NCI-H774 (cell line): ENCODE data around the gene CDKN1A.
"Not testable (repeated sequence)": the region's sequence is repeated elsewhere in the genome, so short reads cannot be mapped to it uniquely, and the experiment has no call there.

Experiments
- DNase-seq: peaks from one replicate; lab custom pipeline; 2025; lab: John Stamatoyannopoulos, UW

The CDKN1A gene

GRCh38 chr6:36698196-36698595, 19.7 kb downstream of the CDKN1A start:
- no peak for DNase-seq

GRCh38 chr6:36698871-36699271, 20.4 kb downstream of the CDKN1A start:
- DNase-seq, result no peak

DNA sequence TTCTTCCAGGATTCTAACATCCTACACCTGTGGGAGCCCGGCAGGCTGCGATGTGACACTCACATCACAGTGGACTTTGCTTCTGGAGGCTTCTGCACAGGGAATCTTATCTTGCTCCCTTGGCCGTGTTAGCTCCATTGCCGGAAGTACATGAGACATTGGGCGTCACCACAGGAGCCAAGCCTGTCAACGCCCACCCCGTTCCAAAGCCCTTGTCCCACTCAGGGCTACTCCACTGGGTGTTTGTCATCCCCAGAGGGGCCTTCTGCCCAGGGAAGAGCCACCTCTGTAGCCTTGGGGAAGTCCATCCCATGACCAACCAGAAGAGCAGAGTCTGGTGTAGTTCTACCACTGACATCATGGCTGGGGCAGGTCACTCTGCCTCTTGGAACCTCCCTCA, 20.8 kb downstream of the CDKN1A start:
- no peak for DNase-seq

- DNase-seq, result no peak
Measured at GRCh38 chr6:36700071-36700812, 21.7 kb downstream of the CDKN1A start.

DNA sequence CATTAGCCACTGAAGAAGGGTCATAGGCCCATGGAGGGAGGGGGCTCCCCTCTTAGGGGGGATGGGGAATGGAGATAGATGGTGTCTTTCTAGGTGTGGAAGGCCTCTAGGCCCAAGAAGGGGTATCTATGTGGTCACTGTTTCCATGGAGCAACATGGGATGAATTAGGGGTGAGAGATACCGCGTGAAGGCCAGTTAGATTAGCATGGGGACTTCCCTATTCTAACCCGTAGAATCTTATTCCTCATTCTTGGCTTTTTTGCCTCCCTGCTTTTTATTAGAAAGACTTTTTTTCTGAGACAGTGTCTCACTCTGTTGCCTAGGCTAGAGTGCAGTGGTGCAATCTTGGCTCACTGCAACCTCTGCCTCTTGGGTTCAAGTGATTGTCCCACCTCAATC, 22.3 kb downstream of the CDKN1A start:
- no peak for DNase-seq

- DNase-seq, result no peak
Measured at GRCh38 chr6:36701401-36701991, 23.0 kb downstream of the CDKN1A start.

GRCh38 chr6:36702656-36703055, 24.1 kb downstream of the CDKN1A start:
- DNase-seq, result no peak

DNA sequence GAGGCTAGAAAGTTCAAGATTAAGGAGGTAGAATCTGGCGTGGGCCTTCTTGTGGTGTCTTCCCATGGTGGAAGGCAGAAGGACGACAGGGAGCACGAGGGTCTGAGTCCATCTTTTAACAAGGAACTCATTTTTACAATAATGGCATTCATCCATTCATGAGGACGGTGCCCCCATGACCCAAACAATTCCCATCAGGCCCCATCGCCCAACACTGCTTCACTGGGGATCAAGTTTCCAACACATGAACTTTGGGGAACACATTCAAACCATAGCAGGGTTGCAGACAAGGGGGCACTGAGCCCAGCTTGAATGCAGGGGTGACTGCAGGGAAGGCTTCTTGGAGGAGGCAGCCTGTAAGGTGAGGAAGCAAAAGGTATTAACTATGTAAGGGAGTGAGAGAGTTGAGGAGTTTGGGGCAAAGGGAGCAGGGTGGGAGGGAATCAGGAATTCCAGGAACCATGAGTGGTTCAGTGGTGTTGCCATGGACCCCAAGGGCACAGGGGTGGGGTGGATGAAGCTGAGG, 24.6 kb downstream of the CDKN1A start:
- no peak for DNase-seq

DNA sequence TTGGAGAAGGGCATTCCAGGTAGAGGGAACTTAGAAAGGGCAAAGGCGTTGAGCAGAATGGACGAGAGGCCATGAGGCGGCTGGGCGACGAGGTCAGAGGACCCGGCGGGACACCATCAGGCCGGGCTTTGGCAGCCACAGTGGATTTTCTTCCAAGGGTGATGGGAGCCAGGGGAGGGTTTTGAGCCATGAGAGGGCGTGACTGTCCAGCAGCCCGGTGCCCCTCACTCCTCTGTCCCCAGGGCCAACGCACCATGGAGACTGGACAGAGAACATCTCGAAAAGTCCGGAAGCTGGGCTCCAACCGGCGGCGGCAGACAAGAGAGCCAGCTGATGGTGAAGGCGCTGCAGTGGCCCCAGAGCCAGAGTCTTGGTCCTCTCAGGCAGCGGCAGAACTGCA, 25.5 kb downstream of the CDKN1A start:
- no peak for DNase-seq

GRCh38 chr6:36704961-36705577, 26.6 kb downstream of the CDKN1A start:
- not testable (repeated sequence) for DNase-seq

- no peak for DNase-seq
Measured at GRCh38 chr6:36706339-36706738, 27.8 kb downstream of the CDKN1A start.

GRCh38 chr6:36712816-36713215, 34.3 kb downstream of the CDKN1A start:
- DNase-seq, result no peak

DNA sequence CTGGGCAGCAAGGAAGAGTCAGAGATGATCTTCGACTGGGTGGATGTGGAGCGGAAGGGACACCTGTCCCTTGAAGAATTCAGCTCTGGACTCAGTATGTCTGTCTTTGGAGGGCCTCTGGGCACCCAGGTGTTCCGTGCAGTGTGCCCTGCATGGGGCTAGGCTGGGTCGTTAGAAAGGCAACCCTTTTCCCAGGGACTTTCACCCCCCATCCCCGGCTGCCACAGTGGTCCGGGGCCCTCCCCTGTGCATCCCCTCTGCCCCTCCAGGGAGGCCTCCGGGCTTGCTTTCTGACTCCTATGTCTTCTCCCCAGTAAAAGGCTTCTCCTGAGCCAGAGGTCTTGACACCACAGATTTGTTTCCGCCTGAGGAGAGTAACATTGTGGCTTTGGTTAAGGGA, 35.3 kb downstream of the CDKN1A start:
- no peak for DNase-seq

GRCh38 chr6:36714511-36714910, 36.0 kb downstream of the CDKN1A start:
- no peak for DNase-seq

DNA sequence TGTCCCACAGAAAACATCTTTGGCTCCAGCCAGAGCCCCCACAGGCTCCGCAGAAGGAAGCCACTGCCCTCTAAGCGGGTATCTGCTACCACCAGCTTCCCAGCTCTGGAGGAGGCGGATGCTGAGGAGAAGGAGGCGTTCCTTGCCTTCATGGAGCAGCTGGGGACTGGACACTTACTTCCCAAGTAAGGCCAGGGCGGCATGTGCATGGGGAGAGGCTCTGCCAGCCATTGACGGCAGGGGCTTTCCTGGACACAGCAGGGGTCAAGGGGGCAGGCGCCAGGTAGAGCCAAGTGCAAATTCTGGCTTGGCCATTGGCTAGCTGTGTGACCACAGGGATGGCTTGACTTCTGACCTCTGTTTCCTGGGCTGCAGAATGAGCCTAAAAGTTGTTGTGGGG, 37.0 kb downstream of the CDKN1A start:
- DNase-seq, result no peak

DNA sequence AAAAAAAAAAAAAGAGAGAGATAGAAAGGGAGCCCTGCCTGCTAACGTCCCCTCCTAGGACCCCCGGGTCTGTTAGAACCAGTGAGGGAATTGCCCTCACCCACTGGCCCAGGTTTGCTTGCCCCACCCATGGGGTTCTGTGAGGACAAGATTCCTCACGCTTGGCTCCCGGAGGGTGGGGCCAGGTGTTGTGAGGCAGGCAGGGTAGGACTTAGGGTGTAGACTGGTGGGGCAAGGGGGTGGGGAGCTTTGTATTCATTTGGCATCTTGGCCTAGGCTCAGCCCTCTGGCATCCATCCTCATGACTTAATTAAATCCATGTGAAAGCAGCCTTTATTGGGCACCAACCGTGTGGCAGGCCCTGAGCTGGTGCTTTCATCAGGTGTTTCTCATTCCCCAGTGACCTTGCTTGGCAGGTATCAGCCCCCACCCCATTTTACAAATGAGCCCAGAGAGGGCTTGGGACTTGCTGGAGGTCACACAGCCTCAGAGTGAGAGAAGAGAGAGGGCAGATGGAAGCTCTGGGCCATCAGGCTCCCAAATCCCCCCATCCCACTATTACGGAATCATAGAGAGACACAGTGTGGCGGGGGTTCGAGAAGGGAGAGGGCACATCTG, 38.1 kb downstream of the CDKN1A start:
- no peak for DNase-seq

GRCh38 chr6:36717231-36717825, 38.8 kb downstream of the CDKN1A start:
- no peak for DNase-seq

DNA sequence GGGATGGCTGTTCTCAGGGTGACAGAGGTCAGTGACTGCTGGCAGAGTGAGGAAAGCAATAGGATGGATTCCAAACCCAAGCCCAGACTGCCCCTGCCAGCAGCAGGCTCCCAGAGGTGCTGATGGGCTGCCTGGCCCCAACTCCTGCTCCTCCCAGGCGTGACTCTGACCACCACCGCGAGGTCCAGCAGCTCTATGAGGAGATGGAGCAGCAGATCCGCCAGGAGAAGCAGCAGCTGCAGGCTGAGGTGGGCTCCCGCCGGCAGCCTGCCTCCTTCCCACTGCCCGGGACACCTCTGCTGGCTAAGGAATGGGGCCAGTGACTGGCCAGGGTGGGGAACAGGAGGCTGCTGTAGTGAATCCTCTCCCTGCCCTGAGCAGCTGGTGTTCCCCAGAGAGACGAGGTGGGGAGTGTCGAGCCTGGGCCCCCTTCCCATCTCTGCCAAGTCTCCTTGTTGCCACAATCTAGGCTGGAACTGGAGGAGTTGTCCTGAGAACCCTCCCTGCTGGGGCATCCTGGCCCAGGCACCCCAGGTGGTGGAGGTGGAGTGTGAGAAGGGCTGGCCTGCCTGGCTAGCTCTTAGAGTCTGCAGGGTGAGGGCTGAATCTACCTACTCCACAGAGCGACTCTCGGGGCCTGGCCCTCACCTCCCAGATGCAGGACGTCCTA, 39.5 kb downstream of the CDKN1A start:
- DNase-seq, result no peak

- no peak for DNase-seq
Measured at GRCh38 chr6:36718560-36718959, 40.0 kb downstream of the CDKN1A start.

- DNase-seq, result no peak
Measured at GRCh38 chr6:36719126-36719525, 40.6 kb downstream of the CDKN1A start.

- DNase-seq, result no peak
Measured at GRCh38 chr6:36720251-36721141, 42.0 kb downstream of the CDKN1A start.
